Activated naive CD4-positive, alpha-beta T cell treated with anti-CD3 and anti-CD28 coated beads, Interleukin-2, amount 10 ng/mL, durations not matched to agents 7 days and 5 days (primary cell): ENCODE data around the gene RGS7BP.

Experiments
- CTCF ChIA-PET: fragments of 350-600 bp; sonication (Branson Sonifier 250); formaldehyde crosslinking; loops from one replicate; lab custom pipeline; 2021; ENCODE audit warnings: antibody characterized with exemption; lab: Charles Lee
- DNase-seq: peaks from one replicate; pipeline ENCODE4 v3.0.0-alpha.2; 2020
- H3K27ac Mint-ChIP-seq: one replicate; pipeline ENCODE4 v1.8.0; 2021; ENCODE audit warnings: mild to moderate bottlenecking, moderate library complexity, mixed read lengths
- H3K27me3 Mint-ChIP-seq: one replicate; pipeline ENCODE4 v1.8.0; 2021; ENCODE audit warnings: mild to moderate bottlenecking, mixed read lengths
- H3K36me3 Mint-ChIP-seq: one replicate; pipeline ENCODE4 v1.8.0; 2021; ENCODE audit warnings: mixed read lengths
- H3K4me1 Mint-ChIP-seq: one replicate; pipeline ENCODE4 v1.8.0; 2021; ENCODE audit warnings: mixed read lengths
- H3K4me3 Mint-ChIP-seq: one replicate; pipeline ENCODE4 v1.8.0; 2021; ENCODE audit warnings: mild to moderate bottlenecking, moderate library complexity, mixed read lengths
- H3K9me3 Mint-ChIP-seq: one replicate; pipeline ENCODE4 v1.8.0; 2021; ENCODE audit warnings: mixed read lengths

RGS7BP gene

DNA sequence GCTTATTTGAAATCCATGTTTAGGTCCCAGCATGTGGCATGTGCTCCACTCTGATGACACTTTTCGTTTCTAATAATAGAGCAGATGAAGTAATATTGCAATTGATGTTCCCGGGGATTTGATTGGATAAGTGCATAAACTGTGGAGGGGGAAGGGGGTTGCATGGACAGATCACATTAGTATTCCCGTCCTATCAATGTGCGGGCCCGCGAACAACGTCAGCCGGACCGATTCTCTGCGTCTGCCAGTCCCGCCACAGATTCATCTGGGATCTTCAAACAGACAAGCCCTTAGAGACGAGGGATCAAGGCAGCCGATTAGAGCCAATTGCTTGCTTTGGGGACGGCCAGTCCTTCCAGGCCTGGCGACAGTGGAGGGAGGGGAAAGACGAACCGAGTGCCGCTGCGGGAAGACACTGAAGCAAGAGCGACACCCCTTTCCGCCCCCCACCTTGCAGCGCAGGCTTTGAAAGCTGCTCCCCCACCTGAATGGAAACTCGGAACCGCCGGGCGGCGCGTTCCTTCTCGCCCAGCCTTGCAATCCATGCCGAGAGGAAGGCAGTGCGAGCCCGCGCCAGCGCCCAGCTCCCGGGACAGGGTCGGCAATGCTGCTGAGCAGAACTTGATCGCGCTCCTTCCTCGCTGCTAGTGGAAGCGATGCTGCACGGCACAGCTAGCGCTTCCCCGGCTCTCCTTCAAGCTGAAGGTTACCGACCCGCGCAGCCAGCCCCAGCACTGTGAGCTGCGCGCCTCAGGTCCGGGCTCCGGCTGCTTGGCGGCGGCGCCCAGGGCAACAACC lies at the start of gene RGS7BP:
Gene RGS7BP, plus strand, starts transcription at position 247 of the 798 bp plus-strand sequence. CDS start 610 bp downstream, outside the sequence.
- Mint-ChIP-seq H3K4me3 (no peak within 1 kb of the TSS), H3K27ac (no peak within 1 kb of the TSS), H3K27me3 (peaks cover 54% of the 10 kb centered on the region), H3K4me1 (peaks cover 5% of the 10 kb centered on the region), H3K9me3 (no peaks in the 10 kb centered on the region), H3K36me3 (no peaks in the 10 kb centered on the region)
- DNase-seq = no peak
- CTCF ChIA-PET = no interaction called here

DNA sequence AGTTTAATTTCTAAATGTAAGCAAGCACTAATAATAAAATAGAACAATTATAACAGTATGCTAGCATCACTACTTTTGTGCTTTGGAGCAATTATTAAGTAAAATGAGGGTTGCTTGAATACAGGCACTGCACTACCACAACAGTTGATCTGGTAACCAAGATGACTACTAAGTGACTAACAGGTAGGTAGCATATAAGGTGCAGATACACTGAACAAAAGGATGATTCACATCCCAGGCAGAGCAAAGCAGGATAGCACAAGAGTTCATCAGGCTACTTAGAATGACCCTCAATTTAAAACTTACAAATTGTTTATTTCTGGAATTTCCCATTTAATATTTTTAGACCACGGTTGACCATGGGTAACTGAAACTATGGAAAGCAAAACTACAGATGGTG lies 48.0 kb upstream of the RGS7BP start:
- CTCF ChIA-PET = no interaction called here
- no peaks in the 10 kb centered on the region for H3K36me3 Mint-ChIP-seq
- no peaks in the 10 kb centered on the region for H3K27me3 Mint-ChIP-seq
- H3K4me1 Mint-ChIP-seq = no peaks in the 10 kb centered on the region
- no peak overlapping the region for H3K4me3 Mint-ChIP-seq
- no peak overlapping the region for H3K27ac Mint-ChIP-seq
- H3K9me3 Mint-ChIP-seq = peaks cover 3% of the 10 kb centered on the region
- DNase-seq = no peak

DNA sequence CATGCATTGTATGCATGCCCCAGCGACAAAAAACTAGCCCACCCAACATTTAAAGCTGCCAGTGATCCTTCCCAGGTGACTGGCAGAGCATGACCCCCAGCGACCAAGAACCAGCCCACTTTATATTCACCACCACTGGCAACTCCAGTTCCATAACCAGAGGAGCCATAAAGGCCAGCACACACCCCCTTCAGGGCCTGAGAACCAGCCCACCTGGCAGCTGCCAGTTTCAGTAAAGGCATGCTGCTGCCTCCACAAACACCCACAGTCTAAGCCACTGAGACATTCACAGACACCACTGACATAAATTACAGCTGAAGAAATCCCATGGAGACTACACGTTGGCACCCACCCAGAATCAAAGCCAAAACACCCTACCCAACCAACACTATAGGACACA lies 46.9 kb upstream of the RGS7BP start:
- H3K27me3 Mint-ChIP-seq = no peaks in the 10 kb centered on the region
- no peaks in the 10 kb centered on the region for H3K36me3 Mint-ChIP-seq
- no peak overlapping the region for H3K27ac Mint-ChIP-seq
- CTCF ChIA-PET = no interaction called here
- H3K4me1 Mint-ChIP-seq = no peaks in the 10 kb centered on the region
- peaks cover 3% of the 10 kb centered on the region for H3K9me3 Mint-ChIP-seq
- H3K4me3 Mint-ChIP-seq = no peak overlapping the region
- no peak for DNase-seq

DNA sequence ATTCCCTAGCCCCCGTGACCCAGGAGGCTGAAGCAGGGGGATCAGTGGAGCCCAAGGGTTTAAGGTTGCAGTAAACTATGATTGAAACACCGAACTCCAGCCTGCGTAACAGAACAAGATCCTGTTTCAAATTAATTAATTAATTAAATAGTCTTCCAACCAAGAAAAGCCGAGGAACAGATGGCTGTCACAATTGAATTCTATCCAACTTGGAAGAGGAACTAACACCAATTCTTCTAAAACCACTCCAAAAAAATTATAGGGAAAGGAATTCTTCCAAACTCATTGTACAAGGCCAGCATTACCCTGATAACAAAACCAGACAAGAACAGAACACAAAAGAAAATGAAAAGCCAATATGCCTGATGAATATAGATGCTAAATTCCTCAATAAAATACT lies 43.4 kb upstream of the RGS7BP start:
- H3K27ac Mint-ChIP-seq = no peak overlapping the region
- H3K4me3 Mint-ChIP-seq = no peak overlapping the region
- H3K36me3 Mint-ChIP-seq = no peaks in the 10 kb centered on the region
- CTCF ChIA-PET = no interaction called here
- H3K4me1 Mint-ChIP-seq = no peaks in the 10 kb centered on the region
- H3K9me3 Mint-ChIP-seq = peaks cover 3% of the 10 kb centered on the region
- H3K27me3 Mint-ChIP-seq = no peaks in the 10 kb centered on the region
- DNase-seq = no peak

DNA sequence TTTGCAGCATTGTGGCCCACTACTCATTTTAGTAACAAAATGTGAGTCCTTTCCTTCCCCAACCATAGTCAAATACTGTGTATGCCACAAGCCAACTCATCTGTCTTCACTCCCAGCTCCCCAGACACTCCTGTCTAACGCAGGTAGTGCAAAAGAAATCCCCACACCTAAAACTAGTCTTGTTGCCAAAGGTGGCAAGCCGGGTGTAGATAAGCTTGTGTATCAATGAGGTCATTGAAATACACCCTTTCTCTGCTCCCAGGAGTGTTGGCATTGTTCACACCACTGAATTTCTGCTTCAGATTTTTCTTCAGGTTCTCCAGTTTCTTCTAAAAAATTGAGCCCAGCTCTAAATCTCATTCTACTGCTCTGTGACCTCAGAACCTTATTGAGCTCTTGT lies 19.7 kb upstream of the RGS7BP start:
- H3K27me3 Mint-ChIP-seq = no peaks in the 10 kb centered on the region
- no peak overlapping the region for H3K27ac Mint-ChIP-seq
- DNase-seq = no peak
- H3K4me1 Mint-ChIP-seq = no peaks in the 10 kb centered on the region
- no peak overlapping the region for H3K4me3 Mint-ChIP-seq
- CTCF ChIA-PET = no interaction called here
- peaks cover 10% of the 10 kb centered on the region for H3K9me3 Mint-ChIP-seq
- H3K36me3 Mint-ChIP-seq = no peaks in the 10 kb centered on the region

DNA sequence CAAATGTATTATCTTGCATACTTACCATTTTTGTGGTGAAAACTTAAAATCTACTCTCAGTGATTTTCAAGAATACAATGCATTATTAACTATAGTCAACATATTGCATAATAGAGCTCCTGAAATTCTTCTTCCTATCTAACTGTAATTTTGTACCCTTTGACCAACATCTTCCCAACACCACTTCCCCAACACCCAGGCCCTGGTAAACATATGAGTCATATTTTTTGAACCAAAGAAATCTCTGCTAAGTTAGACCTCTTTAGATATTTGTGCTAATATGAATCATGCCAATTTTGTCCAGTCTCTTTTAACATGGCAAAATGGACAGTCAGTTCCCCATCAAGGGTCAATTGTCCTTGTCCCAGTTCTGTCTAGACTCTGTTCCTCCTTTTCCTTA lies 18.5 kb upstream of the RGS7BP start:
- no peaks in the 10 kb centered on the region for H3K4me1 Mint-ChIP-seq
- H3K36me3 Mint-ChIP-seq = no peaks in the 10 kb centered on the region
- H3K27me3 Mint-ChIP-seq = no peaks in the 10 kb centered on the region
- CTCF ChIA-PET = no interaction called here
- no peak for DNase-seq
- H3K4me3 Mint-ChIP-seq = no peak overlapping the region
- peaks cover 10% of the 10 kb centered on the region for H3K9me3 Mint-ChIP-seq
- H3K27ac Mint-ChIP-seq = no peak overlapping the region

DNA sequence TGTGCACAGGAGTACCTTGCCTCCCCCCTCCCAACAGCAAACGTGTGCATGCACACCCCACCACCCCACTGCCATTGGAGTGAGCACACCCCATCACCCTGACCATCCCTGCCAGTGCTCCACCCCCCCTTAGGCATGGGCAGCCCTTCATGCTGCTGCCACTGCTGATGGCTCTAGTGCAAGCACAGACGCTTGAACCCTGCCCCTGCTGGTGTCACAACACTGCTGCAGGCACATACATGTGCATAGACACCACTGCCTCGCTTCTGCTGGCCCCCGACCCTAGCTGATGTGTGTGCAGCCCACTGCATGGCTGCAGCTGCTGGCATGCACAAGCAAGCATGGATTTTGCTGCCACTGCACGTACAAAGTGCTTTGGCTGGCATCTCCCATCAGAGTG lies 16.0 kb upstream of the RGS7BP start:
- Mint-ChIP-seq H3K36me3 (no peaks in the 10 kb centered on the region), H3K27me3 (no peaks in the 10 kb centered on the region), H3K4me3 (no peak overlapping the region), H3K4me1 (no peaks in the 10 kb centered on the region), H3K9me3 (peaks cover 10% of the 10 kb centered on the region), H3K27ac (no peak overlapping the region)
- DNase-seq = no peak
- CTCF ChIA-PET = no interaction called here

DNA sequence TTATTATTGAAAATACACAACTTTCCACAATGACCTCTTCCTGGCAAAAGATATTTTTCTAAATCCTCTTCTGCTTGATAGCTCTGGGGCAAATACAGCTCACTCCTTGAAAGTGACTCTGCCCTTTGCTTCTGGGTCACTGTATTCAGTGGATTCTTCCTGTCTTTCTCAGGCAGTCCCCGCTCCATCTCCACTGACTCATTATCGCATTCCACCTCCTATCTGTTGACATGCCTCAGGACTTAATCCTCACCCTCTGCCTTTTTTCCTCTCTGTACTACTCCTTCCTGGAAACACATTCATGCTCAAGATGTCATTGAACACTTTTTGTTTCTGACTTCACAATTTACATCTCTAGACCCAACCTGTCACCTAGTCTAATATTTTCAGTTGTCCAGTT lies 8.4 kb upstream of the RGS7BP start:
- DNase-seq = no peak
- Mint-ChIP-seq H3K27ac (no peak overlapping the region), H3K36me3 (no peaks in the 10 kb centered on the region), H3K9me3 (no peaks in the 10 kb centered on the region), H3K4me3 (no peak overlapping the region), H3K27me3 (no peaks in the 10 kb centered on the region), H3K4me1 (no peaks in the 10 kb centered on the region)
- CTCF ChIA-PET = no interaction called here

DNA sequence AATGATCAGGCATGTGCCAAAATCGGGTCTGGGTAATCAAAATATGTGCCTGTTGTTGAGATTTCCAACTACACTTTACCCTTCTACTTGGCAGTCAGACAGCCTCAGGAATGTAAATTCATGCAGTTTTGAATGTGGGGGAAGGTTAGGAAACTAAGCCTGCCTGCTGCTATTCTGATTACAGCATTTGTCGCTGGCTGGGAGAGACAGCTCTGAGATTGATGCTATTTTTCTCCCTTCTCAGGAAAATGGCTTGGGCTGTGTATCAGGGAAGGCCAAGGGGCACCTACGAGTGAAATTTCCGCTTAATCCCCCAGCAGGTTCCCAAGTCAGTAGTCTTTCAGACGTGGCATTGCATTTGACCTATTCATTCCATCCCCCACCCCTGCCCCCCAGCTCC lies 3.6 kb upstream of the RGS7BP start:
- DNase-seq = no peak
- Mint-ChIP-seq H3K36me3 (no peaks in the 10 kb centered on the region), H3K4me3 (no peak overlapping the region), H3K27ac (no peak overlapping the region), H3K27me3 (peaks cover 37% of the 10 kb centered on the region), H3K4me1 (peaks cover 5% of the 10 kb centered on the region), H3K9me3 (no peaks in the 10 kb centered on the region)
- CTCF ChIA-PET = no interaction called here

DNA sequence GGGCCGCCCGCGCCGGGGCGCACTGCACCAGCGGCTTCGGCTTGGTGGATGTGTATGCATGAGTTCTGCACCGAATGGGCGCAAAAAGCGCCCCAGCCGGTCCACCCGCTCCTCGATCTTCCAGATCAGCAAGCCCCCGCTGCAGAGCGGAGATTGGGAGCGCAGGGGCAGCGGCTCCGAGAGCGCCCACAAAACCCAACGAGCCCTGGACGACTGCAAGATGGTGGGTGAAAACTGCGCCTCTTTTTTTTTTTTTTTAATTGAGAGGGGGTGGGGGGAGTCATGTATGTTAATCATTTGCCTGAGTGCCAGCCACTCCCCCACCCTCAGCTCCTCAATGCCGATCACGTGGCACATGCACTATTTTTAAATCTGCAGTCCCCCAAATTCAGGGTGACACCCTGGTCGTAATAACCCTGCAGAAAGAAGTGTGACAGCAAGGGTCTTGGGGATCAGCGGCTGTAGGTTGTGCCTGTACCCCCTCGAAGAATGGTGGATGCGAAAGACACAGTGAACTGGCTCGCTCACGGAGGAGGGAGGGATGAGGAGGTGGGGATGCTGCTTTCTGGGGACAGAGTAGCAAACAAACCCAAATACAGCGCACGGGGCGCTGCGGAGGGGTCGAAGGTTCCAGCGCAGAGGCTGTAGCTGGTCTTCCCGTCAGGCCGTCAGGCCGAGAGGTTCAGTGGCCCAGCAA lies 900 bp downstream of the RGS7BP start:
- DNase-seq = no peak
- no peaks in the 10 kb centered on the region for H3K36me3 Mint-ChIP-seq
- no peak overlapping the region for H3K27ac Mint-ChIP-seq

DNA sequence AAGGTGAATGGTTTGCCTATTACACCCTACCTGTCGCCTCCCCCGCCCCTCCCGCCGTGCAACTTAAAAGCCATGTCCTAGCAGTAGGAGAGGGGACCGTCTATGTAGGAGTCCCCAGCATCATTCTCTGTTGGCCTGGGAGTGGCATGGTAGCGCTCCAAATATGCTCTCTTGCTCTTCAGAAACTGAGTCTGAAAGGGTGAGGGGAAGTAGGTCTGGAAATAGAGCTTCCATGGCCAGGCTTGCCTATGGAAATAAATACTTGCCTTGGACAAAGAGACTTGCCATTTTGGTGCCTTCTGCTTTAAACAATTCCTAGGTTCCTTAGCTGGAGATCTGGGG lies 1.4 kb downstream of the RGS7BP start:
- H3K4me1 Mint-ChIP-seq = peaks cover 5% of the 10 kb centered on the region
- CTCF ChIA-PET = no interaction called here
- H3K36me3 Mint-ChIP-seq = no peaks in the 10 kb centered on the region

More for the DNA sequence above, 900 bp downstream of the RGS7BP start:
- Mint-ChIP-seq H3K9me3 (no peaks in the 10 kb centered on the region), H3K27me3 (peaks cover 54% of the 10 kb centered on the region), H3K4me1 (peaks cover 5% of the 10 kb centered on the region), H3K4me3 (no peak overlapping the region)
- CTCF ChIA-PET = no interaction called here

DNA sequence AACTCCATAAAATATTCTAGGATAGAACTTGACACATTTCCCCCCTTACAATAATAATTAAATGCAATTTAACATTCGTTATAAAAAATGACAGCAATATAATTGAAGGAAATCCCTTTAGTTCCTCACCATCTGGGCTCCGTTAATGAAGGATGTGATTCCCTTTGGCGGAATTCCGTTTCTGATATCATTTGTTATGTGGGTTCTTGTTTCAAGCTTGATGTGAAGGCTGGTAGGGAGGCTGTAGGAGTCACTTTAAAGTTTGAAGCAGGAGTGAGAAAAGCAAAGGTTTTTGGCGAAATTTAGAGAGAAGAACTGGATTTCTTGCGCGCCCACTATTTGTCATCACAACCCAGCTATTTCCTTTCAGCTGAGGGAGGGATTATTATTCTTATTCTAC lies 4.0 kb downstream of the RGS7BP start:
- no peak for DNase-seq
- CTCF ChIA-PET = no interaction called here
- no peaks in the 10 kb centered on the region for H3K36me3 Mint-ChIP-seq
- peaks cover 41% of the 10 kb centered on the region for H3K27me3 Mint-ChIP-seq
- no peak overlapping the region for H3K27ac Mint-ChIP-seq
- H3K9me3 Mint-ChIP-seq = no peaks in the 10 kb centered on the region
- no peak overlapping the region for H3K4me3 Mint-ChIP-seq
- peaks cover 5% of the 10 kb centered on the region for H3K4me1 Mint-ChIP-seq

More for the DNA sequence above, 1.4 kb downstream of the RGS7BP start:
- Mint-ChIP-seq H3K27me3 (peaks cover 54% of the 10 kb centered on the region), H3K9me3 (no peaks in the 10 kb centered on the region), H3K27ac (no peak overlapping the region), H3K4me3 (no peak overlapping the region)
- no peak for DNase-seq

DNA sequence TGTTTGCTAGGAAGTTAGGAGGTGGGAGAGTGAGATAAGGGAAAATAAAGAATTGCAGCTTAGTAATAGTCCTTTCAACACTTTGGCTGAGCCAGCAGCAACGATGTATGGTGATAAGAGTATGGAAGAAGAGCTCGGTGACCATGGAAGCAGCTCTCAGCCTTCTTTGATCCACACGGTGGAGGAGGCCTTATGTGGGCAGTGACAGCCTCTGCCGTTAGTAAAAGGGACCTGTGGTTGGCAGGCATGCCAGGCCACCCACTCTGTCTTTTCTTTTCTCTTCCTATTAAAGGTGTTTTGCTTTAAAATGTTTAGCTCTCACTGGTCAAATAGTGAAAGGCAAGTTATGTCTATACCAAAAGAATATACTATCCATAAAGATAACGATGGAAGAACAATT lies 7.7 kb downstream of the RGS7BP start:
- Mint-ChIP-seq H3K27ac (no peak overlapping the region), H3K4me1 (no peaks in the 10 kb centered on the region), H3K9me3 (no peaks in the 10 kb centered on the region), H3K36me3 (no peaks in the 10 kb centered on the region), H3K27me3 (peaks cover 5% of the 10 kb centered on the region), H3K4me3 (no peak overlapping the region)
- no peak for DNase-seq
- CTCF ChIA-PET = interaction anchor here (0.6 kb wide), 1 partner anchor 193 kb away, joined by 3 read pairs; no protein-coding TSS in a partner anchor

DNA sequence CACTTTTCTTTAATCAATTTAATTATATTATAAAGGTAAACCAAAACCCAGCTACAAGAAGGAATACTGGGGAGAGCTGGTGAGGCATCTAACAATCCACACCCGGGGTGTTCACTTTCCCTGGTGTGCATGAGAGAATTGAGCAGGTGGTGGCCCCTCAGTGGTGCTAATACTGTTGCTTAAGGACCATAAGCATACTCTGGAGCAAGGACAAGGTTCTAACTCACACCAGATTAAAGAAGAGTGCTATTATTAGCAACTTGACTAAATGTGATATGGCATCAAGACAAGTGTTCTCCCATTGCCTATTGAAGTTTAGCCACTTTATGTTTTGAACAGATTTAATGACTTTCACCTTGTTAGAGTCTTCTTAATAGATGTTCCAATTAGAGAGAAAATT lies 8.8 kb downstream of the RGS7BP start:
- CTCF ChIA-PET = no interaction called here
- H3K27ac Mint-ChIP-seq = no peak overlapping the region
- no peaks in the 10 kb centered on the region for H3K4me1 Mint-ChIP-seq
- H3K4me3 Mint-ChIP-seq = no peak overlapping the region
- H3K36me3 Mint-ChIP-seq = no peaks in the 10 kb centered on the region
- H3K27me3 Mint-ChIP-seq = no peaks in the 10 kb centered on the region
- no peaks in the 10 kb centered on the region for H3K9me3 Mint-ChIP-seq
- no peak for DNase-seq

DNA sequence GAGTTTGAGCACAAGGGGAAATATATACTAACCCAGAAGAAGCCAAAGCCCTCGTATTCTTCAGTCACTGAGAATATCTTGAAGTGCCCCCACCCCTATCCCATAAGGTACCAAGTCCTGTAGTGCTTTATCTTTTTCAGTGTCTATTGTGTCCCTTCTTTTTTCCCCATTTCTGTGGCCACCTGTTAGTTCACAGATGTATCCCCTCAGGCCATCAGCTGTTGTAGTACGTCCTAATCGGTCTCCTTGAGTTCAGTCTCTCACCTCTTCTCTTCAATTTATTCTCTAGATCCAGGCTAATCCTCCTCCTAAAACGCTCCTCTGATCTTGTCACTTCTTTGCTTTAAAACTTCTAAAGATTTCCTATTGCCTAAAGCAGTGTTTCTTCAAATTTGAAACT lies 10.4 kb downstream of the RGS7BP start:
- CTCF ChIA-PET = no interaction called here
- no peak overlapping the region for H3K4me3 Mint-ChIP-seq

More for the DNA sequence above, 10.4 kb downstream of the RGS7BP start:
- Mint-ChIP-seq H3K27me3 (no peaks in the 10 kb centered on the region), H3K36me3 (no peaks in the 10 kb centered on the region), H3K9me3 (no peaks in the 10 kb centered on the region), H3K27ac (no peak overlapping the region), H3K4me1 (no peaks in the 10 kb centered on the region)
- no peak for DNase-seq
